Sigmoid colon (tissue), 7 donors: ENCODE data around the gene NTM. TPM values are rescaled to one million over a fixed set of nuclear protein-coding genes. Genes with fewer than 3 reads are reported as not detected.
A peak's percentile ranks its signal among the peaks of the same experiment; 100 is the strongest.

Experiments
- DNase-seq: peaks from one replicate; pipeline ENCODE4 v3.0.0-alpha.2; 2019
- H3K27ac ChIP-seq, 4 donors: fragments of 200-600 bp; sonication (generic); one replicate each; pipeline ENCODE4 v1.5.1; 2016 to 2019; ENCODE audit warnings: mild to moderate bottlenecking in 1 of 4
- H3K27me3 ChIP-seq, 3 donors: fragments of 200-600 bp; sonication (generic); one replicate each; pipeline ENCODE4 v1.5.1; 2019; ENCODE audit warnings: mild to moderate bottlenecking in 1 of 3
- H3K36me3 ChIP-seq, 4 donors: fragments of 200-600 bp; sonication (generic); one replicate each; pipeline ENCODE4 v1.5.1; 2016 to 2019
- H3K4me1 ChIP-seq, 4 donors: fragments of 200-600 bp; sonication (generic); one replicate each; pipeline ENCODE4 v1.5.1; 2017 to 2019
- H3K4me3 ChIP-seq, 4 donors: fragments of 200-600 bp; sonication (generic); one replicate each; pipeline ENCODE4 v1.5.1; 2017 to 2019; ENCODE audit warnings: mild to moderate bottlenecking in 2 of 4, moderate library complexity in 1 of 4
- H3K9me3 ChIP-seq, 4 donors: fragments of 200-600 bp in 3 of 4; sonication (generic) in 3 of 4; one replicate each; pipeline versions ENCODE4 v1.5.1 to v1.6.1; 2013 to 2019
- EP300 ChIP-seq, 4 donors: sonication (generic); formaldehyde crosslinking; IDR thresholded peaks; one replicate each; pipeline ENCODE4 v1.6.1; 2017; ENCODE audit warnings: antibody characterized with exemption in 4 of 4
- POLR2A ChIP-seq, 2 donors: fragments of 450-650 bp; IDR thresholded peaks; one replicate each; pipeline ENCODE4 v1.6.1; 2016; ENCODE audit warnings: antibody characterized with exemption in 2 of 2, mild to moderate bottlenecking in 2 of 2, moderate library complexity in 2 of 2
- POLR2AphosphoS5 ChIP-seq, 4 donors: sonication (generic); formaldehyde crosslinking; IDR thresholded peaks; one replicate each; pipeline ENCODE4 v1.6.1; 2017; ENCODE audit warnings: antibody characterized with exemption in 4 of 4
- WGBS, 2 donors: extraction: QIAGEN DNeasy Blood & Tissue Kit; methylation state at CpG; one replicate each; pipeline ENCODE4 v1.1.7; 2013; 5-methylcytosine and 5-hydroxymethylcytosine counted together
- intact Hi-C: fragments of 100-400 bp; cut with DNase I; formaldehyde crosslinking; loops from one replicate; pipeline ENCODE4 v1.15.1; 2023
- polyA plus RNA-seq, 3 donors: library from polyadenylated mRNA; stranded (reverse); fragments of 200-250 nt; gene quantifications; one replicate each; pipeline ENCODE4 v1.2.3, GENCODE V29; 2013
- total RNA-seq, 4 donors: library from RNA; depleted of rRNA; stranded (reverse); fragments of >200 nt; gene quantifications; one replicate each; pipeline ENCODE4 v1.1.0, GENCODE V29; 2016
- TF ChIP-seq, protein P1 (sequence below), 4 experiments: fragments of 450-650 bp in 3 of 4; fragments of 200-600 bp in 1 of 4; IDR thresholded peaks; one replicate each; pipeline ENCODE4 v1.5.1; 2016 to 2019; ENCODE audit warnings: antibody characterized with exemption in 4 of 4, mild to moderate bottlenecking in 3 of 4, moderate library complexity in 2 of 4
- donor health status: healthy with polysubstance abuse.
- donor health status: Bipolar disorder and iron deficiency.
- donor health status: healthy.

NTM gene
- total and polyA plus RNA-seq, 7 donors: 0.96 to 18.3 (median 6.4) TPM; not detected in 1

DNA sequence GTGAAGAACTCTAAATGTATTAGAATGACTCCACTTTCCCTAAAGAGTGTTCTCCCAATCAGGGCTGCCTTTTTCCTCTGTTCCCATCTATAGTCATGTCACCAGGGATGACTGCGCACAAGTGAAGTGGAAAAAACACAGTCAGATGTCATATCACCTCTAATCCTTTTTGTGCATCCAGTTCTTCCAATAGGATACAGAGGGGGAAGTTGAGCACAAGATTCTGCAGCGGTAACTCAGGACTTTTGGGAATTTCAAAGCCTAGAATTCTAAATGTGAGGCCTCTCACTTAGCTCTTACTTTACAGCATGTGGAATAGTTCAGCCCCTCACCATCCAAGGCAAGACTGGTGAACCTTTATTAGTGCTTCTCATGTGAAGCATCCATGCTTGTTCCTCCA is 602.6 kb downstream of the NTM start:
- no peak for TF ChIP-seq POLR2A (IDR thresholded peaks at IDR 0.05)
- TF ChIP-seq EP300 (IDR thresholded peaks at IDR 0.05): no peak
- TF ChIP-seq, protein P1, sequence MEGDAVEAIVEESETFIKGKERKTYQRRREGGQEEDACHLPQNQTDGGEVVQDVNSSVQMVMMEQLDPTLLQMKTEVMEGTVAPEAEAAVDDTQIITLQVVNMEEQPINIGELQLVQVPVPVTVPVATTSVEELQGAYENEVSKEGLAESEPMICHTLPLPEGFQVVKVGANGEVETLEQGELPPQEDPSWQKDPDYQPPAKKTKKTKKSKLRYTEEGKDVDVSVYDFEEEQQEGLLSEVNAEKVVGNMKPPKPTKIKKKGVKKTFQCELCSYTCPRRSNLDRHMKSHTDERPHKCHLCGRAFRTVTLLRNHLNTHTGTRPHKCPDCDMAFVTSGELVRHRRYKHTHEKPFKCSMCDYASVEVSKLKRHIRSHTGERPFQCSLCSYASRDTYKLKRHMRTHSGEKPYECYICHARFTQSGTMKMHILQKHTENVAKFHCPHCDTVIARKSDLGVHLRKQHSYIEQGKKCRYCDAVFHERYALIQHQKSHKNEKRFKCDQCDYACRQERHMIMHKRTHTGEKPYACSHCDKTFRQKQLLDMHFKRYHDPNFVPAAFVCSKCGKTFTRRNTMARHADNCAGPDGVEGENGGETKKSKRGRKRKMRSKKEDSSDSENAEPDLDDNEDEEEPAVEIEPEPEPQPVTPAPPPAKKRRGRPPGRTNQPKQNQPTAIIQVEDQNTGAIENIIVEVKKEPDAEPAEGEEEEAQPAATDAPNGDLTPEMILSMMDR (IDR thresholded peaks at IDR 0.05): no peak
- TF ChIP-seq POLR2AphosphoS5 (IDR thresholded peaks at IDR 0.05): no peak
- Histone ChIP-seq H3K27ac (no peak overlapping the region), H3K4me1 (no peaks in the 10 kb centered on the region), H3K27me3 (no peaks in the 10 kb centered on the region), H3K4me3 (no peak overlapping the region), H3K9me3 (no peaks in the 10 kb centered on the region), H3K36me3 (no peaks in the 10 kb centered on the region)
- DNase-seq: no peak
- intact Hi-C loops: no loop called here
- 94 to 99% methylated on average over 2 of the region's 2 CpGs for WGBS, 2 donors

DNA sequence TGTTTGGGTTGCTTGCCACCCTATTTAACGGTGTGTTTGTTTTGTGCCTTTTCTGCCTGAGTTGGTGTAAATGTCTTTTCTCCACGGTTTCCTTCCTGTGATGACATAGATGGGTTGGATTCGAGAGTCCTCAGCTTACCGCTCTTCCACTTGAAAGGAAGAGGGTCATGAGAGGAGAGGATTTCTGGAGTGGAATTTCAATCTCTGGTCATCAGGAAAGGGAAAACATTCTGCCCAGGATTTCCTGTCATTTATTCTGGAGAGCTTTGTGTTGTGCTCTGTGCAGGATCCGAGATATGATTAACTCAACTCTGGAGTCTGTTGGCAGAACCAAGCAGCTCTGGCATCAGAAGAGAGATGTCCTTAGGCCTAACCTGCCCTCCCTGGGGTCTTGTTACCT is 605.2 kb downstream of the NTM start:
- Histone ChIP-seq H3K27me3 (no peaks in the 10 kb centered on the region), H3K4me1 (no peaks in the 10 kb centered on the region), H3K4me3 (no peak overlapping the region), H3K27ac (no peak overlapping the region), H3K9me3 (no peaks in the 10 kb centered on the region), H3K36me3 (no peaks in the 10 kb centered on the region)
- DNase-seq: no peak
- intact Hi-C loops: no loop called here
- 55 to 59% methylated on average over 5 of the region's 5 CpGs for WGBS, 2 donors
- TF ChIP-seq POLR2AphosphoS5 (IDR thresholded peaks at IDR 0.05): no peak
- no peak for TF ChIP-seq EP300 (IDR thresholded peaks at IDR 0.05)
- TF ChIP-seq POLR2A (IDR thresholded peaks at IDR 0.05): no peak
- TF ChIP-seq, protein P1 (IDR thresholded peaks at IDR 0.05): no peak

DNA sequence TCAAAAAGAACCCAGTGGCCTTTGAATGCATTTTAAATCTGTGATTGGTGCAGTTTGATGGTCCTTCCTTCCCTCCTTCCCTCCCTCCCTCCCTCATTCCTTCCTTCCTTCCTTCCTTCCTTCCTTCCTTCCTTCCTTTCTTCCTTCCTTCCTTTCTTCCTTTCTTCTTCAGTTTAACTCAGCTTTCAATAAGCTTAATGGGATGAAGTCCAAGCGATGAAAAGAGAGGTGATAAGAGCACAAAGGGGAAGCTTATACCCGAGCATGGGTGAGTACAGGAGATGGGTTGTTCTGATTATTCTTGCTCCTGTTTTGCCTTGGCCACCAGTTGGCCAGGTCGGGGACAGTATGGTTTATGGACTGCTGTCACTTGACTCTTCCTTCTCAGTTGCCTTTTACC is 605.6 kb downstream of the NTM start:
- DNase-seq: no peak

DNA sequence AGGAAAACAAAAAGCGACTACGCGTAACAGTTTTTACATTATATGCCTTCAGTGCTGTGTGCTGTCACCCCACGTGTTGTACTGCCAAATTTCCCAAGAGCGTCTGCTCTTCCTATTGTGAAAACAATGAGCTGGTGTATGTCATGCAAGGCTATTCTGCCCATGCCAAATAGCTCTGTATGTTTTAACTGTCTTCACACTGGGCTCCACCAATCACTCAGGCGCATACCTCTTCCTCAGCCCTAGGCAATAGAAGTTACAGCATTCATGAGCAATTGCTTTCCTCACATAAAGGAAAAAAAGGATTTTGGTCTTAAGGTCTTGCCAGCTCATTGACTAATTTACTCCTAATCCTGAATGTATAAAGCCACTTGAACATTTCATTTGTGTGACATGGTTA is 606.8 kb downstream of the NTM start:
- H3K27ac ChIP-seq: no peak overlapping the region
- 86 to 89% methylated on average over 6 of the region's 6 CpGs for WGBS, 2 donors
- no peaks in the 10 kb centered on the region for H3K36me3 ChIP-seq
- intact Hi-C loops: no loop called here
- TF ChIP-seq POLR2AphosphoS5 (IDR thresholded peaks at IDR 0.05): peak in 1 of 4 donors; percentile 35
- no peak for TF ChIP-seq POLR2A (IDR thresholded peaks at IDR 0.05)
- no peak for DNase-seq
- no peaks in the 10 kb centered on the region for H3K4me1 ChIP-seq
- H3K9me3 ChIP-seq: no peaks in the 10 kb centered on the region
- H3K27me3 ChIP-seq: no peaks in the 10 kb centered on the region
- H3K4me3 ChIP-seq: no peak overlapping the region

More for the DNA sequence above, 605.6 kb downstream of the NTM start:
- Histone ChIP-seq H3K27ac (no peak overlapping the region), H3K27me3 (no peaks in the 10 kb centered on the region), H3K4me1 (no peaks in the 10 kb centered on the region), H3K36me3 (no peaks in the 10 kb centered on the region), H3K9me3 (no peaks in the 10 kb centered on the region), H3K4me3 (no peak overlapping the region)
- intact Hi-C loops: no loop called here
- TF ChIP-seq POLR2AphosphoS5 (IDR thresholded peaks at IDR 0.05) (no peak), EP300 (IDR thresholded peaks at IDR 0.05) (no peak), POLR2A (IDR thresholded peaks at IDR 0.05) (no peak)
- TF ChIP-seq, protein P1 (IDR thresholded peaks at IDR 0.05): no peak
- 62 to 76% methylated on average over 3 of the region's 3 CpGs for WGBS, 2 donors

DNA sequence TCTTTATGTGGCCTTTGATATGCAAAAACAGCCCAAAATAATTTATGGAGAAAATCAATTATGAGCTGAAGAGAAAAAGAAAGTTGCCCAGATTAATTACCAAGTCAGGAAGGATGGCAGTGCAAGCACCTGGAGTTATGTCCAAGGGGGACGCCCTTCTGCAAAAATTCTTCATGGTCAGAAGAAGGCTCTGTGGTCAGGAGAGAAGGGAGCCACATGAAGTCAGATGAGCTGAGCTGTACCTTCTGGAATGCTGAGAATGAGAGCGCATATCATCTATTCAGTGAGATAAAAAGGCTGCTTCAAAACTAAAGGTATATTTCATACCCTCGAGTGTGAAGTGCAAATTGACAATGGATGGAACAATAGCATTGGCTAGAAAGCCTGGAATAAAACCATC is 607.4 kb downstream of the NTM start:
- Histone ChIP-seq H3K9me3 (no peaks in the 10 kb centered on the region), H3K4me1 (no peaks in the 10 kb centered on the region), H3K27me3 (no peaks in the 10 kb centered on the region), H3K4me3 (no peak overlapping the region), H3K36me3 (no peaks in the 10 kb centered on the region), H3K27ac (no peak overlapping the region)
- WGBS, 2 donors: 74 to 87% methylated on average over 3 of the region's 3 CpGs
- TF ChIP-seq POLR2A (IDR thresholded peaks at IDR 0.05): no peak
- TF ChIP-seq, protein P1 (IDR thresholded peaks at IDR 0.05): no peak
- no peak for TF ChIP-seq EP300 (IDR thresholded peaks at IDR 0.05)
- no peak for TF ChIP-seq POLR2AphosphoS5 (IDR thresholded peaks at IDR 0.05)
- no peak for DNase-seq
- intact Hi-C loops: no loop called here
